ENCODE results near the gene METTL16.

DNA sequence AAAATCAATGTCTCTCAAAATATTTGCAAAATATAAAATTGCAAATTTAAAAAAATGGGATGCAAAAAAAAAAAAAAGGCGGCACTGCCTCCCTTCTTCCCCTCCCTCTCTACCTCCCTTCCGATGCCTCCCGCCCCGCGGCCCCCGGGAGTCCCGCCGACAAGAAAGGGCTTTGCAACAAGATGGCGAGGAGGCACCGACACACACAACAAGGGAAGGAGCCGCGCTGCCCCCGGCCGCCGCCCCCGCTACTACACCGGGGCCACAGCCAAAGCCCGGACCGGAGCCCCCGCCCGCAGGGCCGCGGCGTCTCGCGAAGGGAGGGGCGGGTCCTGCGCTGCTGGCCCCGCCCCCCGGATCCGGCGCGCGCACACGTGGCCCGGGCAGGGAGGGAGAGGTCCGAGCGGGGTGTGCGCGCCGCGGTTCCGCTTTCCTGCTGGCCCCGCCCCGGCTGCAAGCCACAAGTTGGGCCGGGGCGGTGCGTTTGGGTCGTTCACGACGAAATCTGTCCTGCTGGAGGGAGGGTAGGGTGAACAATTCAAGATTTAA is 110.7 kb downstream of the METTL16 start, which contains the start of gene MNT:
- peak; percentile 49 for TF ChIP-seq POLR2A (IDR thresholded peaks at IDR 0.05; ENCODE audit: low read length)
- TF ChIP-seq GATA1 (IDR thresholded peaks at IDR 0.05; ENCODE audit: low read depth, low read length) = no peak

Measured in erythroblast (primary cell).